Measurements from ENCODE around the gene SNX1. TPM values are rescaled to one million over a fixed set of nuclear protein-coding genes. Genes with fewer than 3 reads are reported as not detected.

SNX1 gene
- total and polyA plus RNA-seq, 2 of the 13 experiments (the other 11 are each of a cell fraction or from before 2014, with no cell fraction given), result 29.3 to 60.1 TPM

GRCh38 chr15:64072812-64073211 lies 23.0 kb upstream of the SNX1 start (continued):
- TF ChIP-seq HNRNPH1 (optimal IDR thresholded peaks at IDR 0.05; ENCODE audit: low read depth, low read length), result no peak
- TF ChIP-seq ELF1 (CRISPR knock-in tag; IDR thresholded peaks at IDR 0.05), result no peak
- TF ChIP-seq ZNF274 (CRISPR knock-in tag; IDR thresholded peaks at IDR 0.05), result no peak
- TF ChIP-seq JUN (CRISPR knock-in tag; IDR thresholded peaks at IDR 0.05), result no peak
- peak; percentile 89 for TF ChIP-seq HOXD1 (CRISPR knock-in tag; IDR thresholded peaks at IDR 0.05)
- TF ChIP-seq IRF2 (CRISPR knock-in tag; IDR thresholded peaks at IDR 0.05), result peak; percentile 87
- no peak for TF ChIP-seq ZNF772 (CRISPR knock-in tag; IDR thresholded peaks at IDR 0.05)
- no peak for TF ChIP-seq RAD51 (IDR thresholded peaks at IDR 0.05; ENCODE audit: borderline replicate concordance)
- peak; percentile 93 for TF ChIP-seq SKIL (CRISPR knock-in tag; IDR thresholded peaks at IDR 0.05; ENCODE audit: borderline replicate concordance)
- TF ChIP-seq MTA1 (CRISPR knock-in tag; IDR thresholded peaks at IDR 0.05; ENCODE audit: borderline replicate concordance), result no peak
- TF ChIP-seq ETV5 (CRISPR knock-in tag; IDR thresholded peaks at IDR 0.05; ENCODE audit: borderline replicate concordance), result peak; percentile 66; the same call in 1 of the 2 replicates
- TF ChIP-seq ZNF800 (CRISPR knock-in tag; IDR thresholded peaks at IDR 0.05), result no peak
- TF ChIP-seq HNF1B (CRISPR knock-in tag; IDR thresholded peaks at IDR 0.05), result no peak
- no peak for TF ChIP-seq ZFP91 (CRISPR knock-in tag; IDR thresholded peaks at IDR 0.05; ENCODE audit: borderline replicate concordance)
- no peak for TF ChIP-seq ESRRA (CRISPR knock-in tag; IDR thresholded peaks at IDR 0.05; ENCODE audit: low read depth)
- no peak for TF ChIP-seq ZNF777 (CRISPR knock-in tag; IDR thresholded peaks at IDR 0.05)
- TF ChIP-seq POLR2A (IDR thresholded peaks at IDR 0.05; ENCODE audit: insufficient read depth in 1 of 2, low read depth in 2 of 2, low read length in 2 of 2), result no peak
- TF ChIP-seq UBTF (CRISPR knock-in tag; IDR thresholded peaks at IDR 0.05), result no peak
- no peak for TF ChIP-seq ATF6 (CRISPR knock-in tag; conservative IDR thresholded peaks at IDR 0.05)

All from HepG2 (cell line).